Measurements from ENCODE around the gene MPV17.

Gene MPV17

DNA sequence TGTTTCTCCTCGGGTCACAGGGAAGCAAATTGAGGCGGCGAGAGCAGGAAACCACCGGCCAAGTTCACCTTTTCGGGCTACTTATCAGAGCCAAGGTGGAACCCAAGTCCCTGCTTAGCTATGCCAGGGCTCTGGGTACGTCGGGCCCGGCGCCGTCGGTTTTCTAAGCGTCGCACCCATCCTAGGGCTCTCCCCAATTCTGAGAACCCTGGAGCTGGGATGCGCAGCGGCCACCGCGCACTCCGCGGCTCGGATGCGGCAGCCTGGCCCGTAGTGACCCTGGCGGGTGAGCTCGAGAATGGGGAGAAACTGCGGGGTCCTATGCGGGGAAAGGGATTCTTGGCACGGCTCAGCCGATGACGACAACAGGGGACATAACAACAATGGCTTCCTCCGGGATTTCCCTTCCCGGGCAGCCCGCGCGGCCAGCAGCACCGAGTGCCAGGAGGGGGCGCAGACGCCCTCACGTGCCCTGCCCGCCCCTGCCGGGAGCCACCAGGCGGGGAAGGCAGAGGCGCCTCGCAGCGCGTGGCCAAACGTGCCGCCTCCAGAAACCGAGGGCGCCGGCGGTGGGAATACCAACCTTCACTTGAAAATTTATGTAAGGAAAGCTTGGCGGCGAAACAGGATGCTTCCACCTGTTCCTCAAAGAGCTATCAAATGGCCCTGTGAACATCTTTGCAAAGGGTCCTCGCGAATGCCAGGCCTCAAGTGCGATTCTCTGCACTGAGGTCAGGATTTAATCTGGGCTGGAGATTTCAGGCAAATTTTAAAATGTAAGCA is 58.0 kb downstream of the MPV17 start:
- DNase-seq (ENCODE audit: low read depth), result no peak

GRCh38 chr2:27264253-27264752 is 58.6 kb downstream of the MPV17 start:
- no peak for DNase-seq (ENCODE audit: low read depth)

DNA sequence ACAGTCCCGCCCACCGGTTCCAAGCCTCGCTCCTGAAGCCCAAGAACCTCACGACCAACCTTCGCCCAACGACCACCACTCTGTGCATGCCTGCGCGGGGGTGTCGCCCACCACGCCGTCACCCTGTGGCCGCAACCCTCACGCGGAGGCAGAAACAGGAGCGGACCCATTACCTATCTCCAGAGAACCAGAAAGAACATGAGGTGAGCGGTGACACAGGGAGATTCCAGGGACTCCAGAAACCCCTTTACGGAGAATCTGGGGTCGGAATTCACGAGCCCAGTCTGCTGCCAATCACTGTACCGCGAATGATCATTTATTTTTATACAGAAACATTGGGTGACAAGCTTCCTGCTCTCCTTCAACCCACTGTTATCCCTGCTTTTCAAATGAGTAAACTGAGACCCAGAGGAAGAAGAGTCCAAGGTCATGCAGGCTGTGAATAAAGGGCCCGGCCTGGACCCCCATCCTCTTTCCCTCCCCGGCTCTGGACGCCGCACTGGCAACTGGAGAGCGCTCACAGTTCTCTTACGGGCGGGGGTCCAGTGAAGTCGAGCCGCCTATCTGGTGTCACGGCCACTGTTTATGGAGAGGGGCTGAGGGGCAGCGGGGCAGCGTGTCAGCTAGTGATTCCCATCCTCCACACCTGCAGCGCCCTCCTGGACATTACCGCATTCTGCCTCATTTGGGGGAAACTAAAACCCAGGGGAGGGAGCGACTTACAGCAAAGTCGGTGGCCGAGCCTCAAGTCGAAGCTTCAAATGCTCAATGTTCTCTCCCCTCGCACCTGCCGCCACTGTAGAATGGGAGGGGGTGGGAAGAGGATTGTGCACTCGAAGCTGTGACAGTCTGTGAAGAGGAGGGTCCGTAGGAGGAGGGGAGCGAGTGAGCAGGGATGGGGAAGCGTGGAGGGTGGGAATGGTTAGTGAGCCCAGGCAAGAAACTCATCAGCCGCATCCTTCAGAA is 59.3 kb downstream of the MPV17 start:
- no peak for DNase-seq (ENCODE audit: low read depth)

DNA sequence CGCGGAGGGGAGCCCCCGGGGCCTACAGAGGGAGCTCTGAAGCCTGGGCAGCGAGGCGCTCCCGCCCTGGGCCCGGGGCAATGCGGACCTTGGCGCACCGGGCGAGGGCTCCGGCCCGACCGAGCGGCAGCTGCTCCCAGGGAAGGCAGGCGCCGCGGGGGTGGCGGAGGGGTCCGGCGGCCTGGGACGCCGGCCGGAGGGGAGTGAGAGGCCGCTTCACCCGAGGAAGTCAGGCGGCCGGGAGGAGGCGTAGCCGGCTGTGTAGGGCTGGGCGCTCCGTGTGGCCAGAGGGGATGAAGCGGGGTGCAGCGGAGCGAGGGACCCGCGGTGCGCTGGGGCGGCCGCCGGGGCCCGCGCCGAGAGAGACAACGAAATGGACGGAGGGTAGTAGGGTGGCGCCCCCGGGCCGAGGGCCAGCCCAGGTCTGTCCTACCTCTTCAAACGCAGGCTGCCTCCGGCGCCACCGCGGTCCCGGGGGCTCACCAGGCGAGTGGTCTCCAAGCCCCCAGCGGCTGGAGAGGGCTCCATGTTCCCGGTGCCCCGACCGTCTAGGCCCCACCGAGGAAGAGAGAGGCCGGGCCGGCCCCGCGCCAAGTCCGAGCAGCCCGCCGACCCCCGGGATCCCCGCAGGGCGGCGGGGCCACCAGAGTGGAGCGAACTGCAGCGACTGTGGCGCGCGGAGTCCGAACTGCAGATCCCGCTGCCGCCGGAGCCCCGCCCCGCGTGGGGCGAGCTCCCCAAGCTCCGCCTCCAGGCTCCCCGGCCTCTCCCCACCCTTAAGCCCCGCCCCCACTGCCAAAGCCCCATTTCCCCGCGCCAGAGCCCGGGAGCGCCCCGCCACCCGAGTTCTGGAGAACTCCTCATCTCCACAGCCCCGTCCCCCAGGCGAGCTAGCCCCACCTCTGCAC is 60.3 kb downstream of the MPV17 start, which contains the start of gene SLC30A3:
TSS of gene SLC30A3 (minus strand) at position 669 of the 908 bp plus-strand sequence. CDS start at position 528, 141 bp downstream.
- no peak for DNase-seq (ENCODE audit: low read depth)

GRCh38 chr2:27261926-27262298 is 61.0 kb downstream of the MPV17 start:
- no peak for DNase-seq (ENCODE audit: low read depth)

- DNase-seq (ENCODE audit: low read depth), result no peak
Measured at GRCh38 chr2:27261241-27261925, 61.5 kb downstream of the MPV17 start.

Measured in GM04504 (cell line).